ENCODE data around the gene SPARC.
A peak's percentile ranks its signal among the peaks of the same experiment; 100 is the strongest.

Gene SPARC

GRCh38 chr5:151618907-151619306, 67.8 kb downstream of the SPARC start:
- no peak for DNase-seq

GRCh38 chr5:151617841-151618710, 68.6 kb downstream of the SPARC start:
- no peak for DNase-seq

GRCh38 chr5:151617383-151617840, 69.3 kb downstream of the SPARC start:
- no peak for DNase-seq

- DNase-seq = no peak
Measured at GRCh38 chr5:151615431-151615830, 71.3 kb downstream of the SPARC start.

GRCh38 chr5:151614565-151614964, 72.2 kb downstream of the SPARC start:
- DNase-seq = no peak

GRCh38 chr5:151612689-151613427, 73.9 kb downstream of the SPARC start:
- DNase-seq = peak; percentile 7 to 75 (median 41)

GRCh38 chr5:151611127-151611775, 75.5 kb downstream of the SPARC start:
- DNase-seq = no peak
